Ishikawa (cell line): ENCODE measurements around the gene NPAS3.

Source experiments
- CEBPB ChIP-seq: IDR thresholded peaks from 2 replicates; pipeline ENCODE4 v1.6.1; 2012
- CREB1 ChIP-seq: IDR thresholded peaks from 2 replicates; pipeline ENCODE4 v1.6.1; 2012; ENCODE audit warnings: low read depth
- EGR1 ChIP-seq: IDR thresholded peaks from 2 replicates; pipeline ENCODE4 v1.6.1; 2012
- EP300 ChIP-seq: IDR thresholded peaks from 2 replicates; pipeline ENCODE4 v1.6.1; 2012; ENCODE audit warnings: borderline replicate concordance
- FOXM1 ChIP-seq: IDR thresholded peaks from 2 replicates; pipeline ENCODE4 v1.6.1; 2012; ENCODE audit warnings: low read depth, borderline replicate concordance
- NFIC ChIP-seq: IDR thresholded peaks from 2 replicates; pipeline ENCODE4 v1.6.1; 2012
- RAD21 ChIP-seq: IDR thresholded peaks from 2 replicates; pipeline ENCODE4 v1.6.1; 2012; ENCODE audit warnings: low read depth
- REST ChIP-seq: IDR thresholded peaks from 2 replicates; pipeline ENCODE4 v1.6.1; 2012; ENCODE audit warnings: low read depth, mild to moderate bottlenecking
- TAF1 ChIP-seq: IDR thresholded peaks from 2 replicates; pipeline ENCODE4 v1.6.1; 2012; ENCODE audit warnings: low read depth, mild to moderate bottlenecking
- TCF12 ChIP-seq: IDR thresholded peaks from 2 replicates; pipeline ENCODE4 v1.6.1; 2012; ENCODE audit warnings: low read depth
- TEAD4 ChIP-seq: IDR thresholded peaks from 2 replicates; pipeline ENCODE4 v1.6.1; 2012
- USF1 ChIP-seq: IDR thresholded peaks from 2 replicates; pipeline ENCODE4 v1.6.1; 2012
- YY1 ChIP-seq: IDR thresholded peaks from 2 replicates; pipeline ENCODE4 v1.6.1; 2012; ENCODE audit warnings: low read depth
- ZBTB7A ChIP-seq: IDR thresholded peaks from 2 replicates; pipeline ENCODE4 v1.6.1; 2012; ENCODE audit warnings: low read depth
- TF ChIP-seq, protein P1 (sequence below): IDR thresholded peaks from 2 replicates; pipeline ENCODE4 v1.6.1; 2012

The NPAS3 gene

GRCh38 chr14:33805593-33805992 lies 866.9 kb downstream of the NPAS3 start:
- TF ChIP-seq REST (no peak), NFIC (no peak), YY1 (no peak), TCF12 (no peak), FOXM1 (no peak), CREB1 (no peak), TEAD4 (no peak), USF1 (no peak), TAF1 (no peak), CEBPB (no peak), RAD21 (no peak), EGR1 (no peak), EP300 (no peak), ZBTB7A (no peak)
- TF ChIP-seq, protein P1, sequence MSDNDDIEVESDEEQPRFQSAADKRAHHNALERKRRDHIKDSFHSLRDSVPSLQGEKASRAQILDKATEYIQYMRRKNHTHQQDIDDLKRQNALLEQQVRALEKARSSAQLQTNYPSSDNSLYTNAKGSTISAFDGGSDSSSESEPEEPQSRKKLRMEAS, result no peak

- TF ChIP-seq YY1 (no peak), TEAD4 (no peak), ZBTB7A (no peak), NFIC (no peak), CEBPB (no peak), USF1 (no peak), TAF1 (no peak), TCF12 (no peak), CREB1 (no peak), FOXM1 (no peak), EP300 (no peak), EGR1 (no peak), RAD21 (no peak), REST (no peak)
- TF ChIP-seq, protein P1, result no peak
These were observed 868.2 kb downstream of the NPAS3 start for GRCh38 chr14:33806905-33807304.

GRCh38 chr14:33808187-33808586 lies 869.5 kb downstream of the NPAS3 start:
- TF ChIP-seq, protein P1, result no peak
- no peak for TF ChIP-seq NFIC
- no peak for TF ChIP-seq TCF12
- TF ChIP-seq EGR1, result no peak
- no peak for TF ChIP-seq YY1
- TF ChIP-seq REST, result no peak

GRCh38 chr14:33809396-33809981 lies 870.8 kb downstream of the NPAS3 start:
- TF ChIP-seq USF1, result no peak
- no peak for TF ChIP-seq ZBTB7A
- no peak for TF ChIP-seq TEAD4
- no peak for TF ChIP-seq CEBPB
- TF ChIP-seq EGR1, result no peak
- no peak for TF ChIP-seq YY1
- TF ChIP-seq TCF12, result no peak
- TF ChIP-seq, protein P1, result no peak
- no peak for TF ChIP-seq TAF1
- TF ChIP-seq RAD21, result no peak
- no peak for TF ChIP-seq REST
- TF ChIP-seq NFIC, result no peak
- no peak for TF ChIP-seq CREB1
- no peak for TF ChIP-seq FOXM1
